H4 (cell line): ENCODE data around the gene FAM20A. TPM values are rescaled to one million over a fixed set of nuclear protein-coding genes. Genes with fewer than 3 reads are reported as not detected.

Source experiments
- DNase-seq: peaks from one replicate; pipeline ENCODE4 v3.0.0-alpha.2; 2015; ENCODE audit warnings: low spot score
- total RNA-seq: library from RNA; depleted of rRNA; stranded (reverse); fragments of >200 nt; shearing (Covaris generic); gene quantifications from 2 replicates; pipeline ENCODE4 v1.2.3, GENCODE V29; 2014

Gene FAM20A
- total RNA-seq, 1 experiment from 2014 or later: not detected

GRCh38 chr17:68565661-68566441, 35.3 kb downstream of the FAM20A start:
- no peak for DNase-seq

- no peak for DNase-seq
Observed at GRCh38 chr17:68564415-68565111, 36.6 kb downstream of the FAM20A start.

- DNase-seq: no peak
Observed at GRCh38 chr17:68562736-68563135, 38.4 kb downstream of the FAM20A start.

GRCh38 chr17:68560966-68561720, 40.0 kb downstream of the FAM20A start:
- no peak for DNase-seq

DNA sequence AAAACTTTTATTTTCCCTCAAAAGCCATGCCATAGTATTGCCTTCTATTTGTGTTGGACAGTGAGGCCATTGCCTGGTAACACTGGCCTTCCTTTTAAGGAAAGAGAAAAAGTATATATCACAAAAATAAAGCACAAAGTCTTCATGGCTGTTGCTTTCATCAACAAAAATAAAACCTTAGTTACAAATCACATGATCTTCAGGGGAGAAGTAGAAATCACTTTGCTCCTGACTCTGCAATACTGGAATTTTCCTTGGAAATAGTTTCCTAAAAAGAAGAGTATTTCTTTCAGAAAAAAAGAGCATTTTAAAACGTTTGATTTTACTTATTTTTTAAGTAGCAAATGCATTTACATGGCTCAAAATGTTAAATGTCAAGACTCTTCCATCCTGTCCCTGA, 41.9 kb downstream of the FAM20A start:
- DNase-seq: no peak

DNA sequence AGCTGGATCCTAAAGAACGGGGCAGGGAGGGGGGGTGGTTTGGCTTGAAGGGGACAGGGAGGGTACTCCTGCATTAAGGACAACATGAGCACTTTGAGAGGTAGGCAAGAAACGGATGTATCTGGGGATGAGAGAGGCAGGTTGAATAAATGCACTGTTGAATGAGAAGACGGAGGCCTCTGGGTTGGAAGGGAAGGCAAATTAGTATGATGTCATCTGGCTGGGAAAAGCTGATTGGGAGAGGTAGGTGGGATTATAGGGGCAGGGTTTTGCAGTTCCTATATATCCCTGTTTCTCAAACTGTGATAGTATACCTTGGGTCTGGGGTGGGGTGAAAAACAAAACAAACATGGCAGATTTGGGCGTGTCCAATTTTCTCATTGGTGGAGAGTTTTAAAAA, 44.6 kb downstream of the FAM20A start:
- DNase-seq: no peak

DNA sequence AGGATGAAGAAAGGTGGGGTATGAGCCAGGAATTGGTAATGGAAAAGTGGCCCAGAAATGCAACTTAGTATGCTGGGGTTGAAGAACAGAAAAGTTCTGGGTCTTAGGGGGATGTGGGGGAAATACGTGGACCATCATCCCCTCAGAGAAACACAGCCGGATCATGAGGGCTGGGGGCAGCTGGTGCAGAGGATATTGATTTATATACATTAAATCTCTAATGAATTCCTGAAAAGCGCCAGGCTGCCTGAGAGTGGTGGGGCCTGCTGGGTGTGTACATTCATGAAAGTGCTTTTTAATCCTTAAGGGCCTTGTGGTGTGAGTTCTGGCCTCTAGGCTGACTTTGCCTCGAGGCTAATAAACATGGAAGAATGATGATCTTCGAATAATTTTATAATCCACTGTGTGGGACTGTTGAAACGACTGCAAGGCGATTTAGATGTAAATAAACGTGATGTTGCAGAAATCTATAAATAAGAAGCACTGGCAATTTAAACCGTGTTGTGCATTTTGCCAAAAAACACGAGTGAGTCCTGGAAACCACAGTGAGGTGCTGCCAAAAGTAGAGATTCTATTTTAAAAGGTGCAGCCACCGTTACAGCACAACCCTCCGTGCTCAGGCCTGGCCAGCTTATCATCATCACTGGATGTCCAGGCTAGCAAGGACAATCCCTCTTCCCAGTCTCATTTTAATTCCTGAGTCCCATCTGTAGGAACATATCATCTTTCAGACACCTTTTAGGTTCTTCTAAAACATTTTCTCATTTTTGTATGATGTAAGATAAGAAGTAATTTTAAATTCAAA, 56.9 kb downstream of the FAM20A start:
- DNase-seq: no peak

DNA sequence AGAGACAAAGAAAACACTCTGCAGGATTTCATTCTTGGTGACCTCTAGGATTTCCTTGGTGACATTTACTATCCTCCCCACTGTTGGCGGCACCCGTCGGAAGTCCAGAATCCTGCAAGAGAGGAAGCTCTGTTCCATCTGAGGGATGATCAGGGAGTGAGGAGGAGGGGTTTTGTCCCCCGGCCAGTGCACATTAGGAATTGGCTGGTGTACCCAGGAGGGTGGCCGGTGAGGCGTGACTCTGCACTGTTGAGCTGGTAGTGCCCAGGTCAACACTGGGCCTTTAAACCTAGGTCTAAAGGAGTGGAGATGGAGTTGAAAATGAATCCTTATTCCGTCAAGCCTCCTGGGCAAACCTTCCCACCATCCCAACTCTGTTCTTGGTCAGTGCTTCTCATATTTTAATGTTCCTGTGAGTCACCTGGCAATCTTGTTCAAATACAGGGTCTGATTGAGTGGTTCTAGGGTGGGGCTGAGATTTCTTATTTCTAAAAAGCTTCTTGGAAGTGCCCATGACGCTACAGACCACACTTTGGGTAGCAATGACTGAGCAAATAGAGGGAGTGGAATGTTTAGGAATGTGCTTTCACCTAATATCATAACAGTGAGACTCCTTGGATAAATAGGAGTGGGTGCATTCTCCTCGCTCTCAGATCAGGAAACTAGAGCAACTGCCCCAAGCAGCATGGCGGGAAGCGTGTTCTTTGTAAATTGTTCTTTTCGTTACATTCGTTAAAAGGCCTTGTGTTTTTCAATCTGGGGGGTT, 58.3 kb downstream of the FAM20A start:
- no peak for DNase-seq

- DNase-seq: no peak
Observed at GRCh38 chr17:68541816-68542215, 59.4 kb downstream of the FAM20A start.

- no peak for DNase-seq
Observed at GRCh38 chr17:68540981-68541380, 60.2 kb downstream of the FAM20A start.

GRCh38 chr17:68539548-68540467, 61.4 kb downstream of the FAM20A start:
- DNase-seq: no peak

DNA sequence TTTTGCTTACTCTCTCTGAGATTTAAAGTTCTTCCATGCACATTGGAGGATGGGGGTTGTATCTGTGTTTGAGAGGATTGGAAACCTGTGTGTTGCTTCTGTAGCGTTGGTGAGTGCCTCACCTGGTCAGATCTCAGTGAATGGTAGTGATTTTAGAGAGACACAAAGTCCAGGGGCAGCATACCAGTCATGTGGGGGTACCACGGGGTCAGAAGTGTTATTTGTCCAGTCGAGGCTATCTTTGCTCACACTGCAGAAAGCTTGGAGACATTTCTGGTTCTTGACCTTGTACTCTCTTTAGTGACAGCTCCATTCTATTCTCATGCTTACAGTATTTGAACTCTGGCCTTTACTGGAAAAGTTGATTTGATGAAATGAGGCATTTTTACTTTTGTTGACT, 65.2 kb downstream of the FAM20A start:
- DNase-seq: no peak

DNA sequence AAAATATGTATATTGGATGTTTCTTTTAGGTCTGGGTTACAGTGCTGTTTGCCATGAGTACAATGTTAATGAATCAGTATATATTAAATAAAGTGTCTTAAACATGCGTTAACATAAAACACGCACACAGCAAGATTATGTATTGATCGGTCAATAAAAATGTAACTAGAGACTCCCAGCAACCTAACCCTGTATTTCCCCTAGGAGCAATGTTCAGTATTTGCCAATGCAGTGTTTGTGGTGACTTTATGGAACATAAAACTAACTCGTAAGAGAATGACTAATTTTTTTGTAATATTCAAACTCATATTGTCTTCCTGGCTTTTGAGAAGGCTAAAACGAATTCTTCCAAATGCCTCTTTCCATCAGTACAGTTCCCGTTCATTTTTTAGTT, 66.5 kb downstream of the FAM20A start:
- no peak for DNase-seq

DNA sequence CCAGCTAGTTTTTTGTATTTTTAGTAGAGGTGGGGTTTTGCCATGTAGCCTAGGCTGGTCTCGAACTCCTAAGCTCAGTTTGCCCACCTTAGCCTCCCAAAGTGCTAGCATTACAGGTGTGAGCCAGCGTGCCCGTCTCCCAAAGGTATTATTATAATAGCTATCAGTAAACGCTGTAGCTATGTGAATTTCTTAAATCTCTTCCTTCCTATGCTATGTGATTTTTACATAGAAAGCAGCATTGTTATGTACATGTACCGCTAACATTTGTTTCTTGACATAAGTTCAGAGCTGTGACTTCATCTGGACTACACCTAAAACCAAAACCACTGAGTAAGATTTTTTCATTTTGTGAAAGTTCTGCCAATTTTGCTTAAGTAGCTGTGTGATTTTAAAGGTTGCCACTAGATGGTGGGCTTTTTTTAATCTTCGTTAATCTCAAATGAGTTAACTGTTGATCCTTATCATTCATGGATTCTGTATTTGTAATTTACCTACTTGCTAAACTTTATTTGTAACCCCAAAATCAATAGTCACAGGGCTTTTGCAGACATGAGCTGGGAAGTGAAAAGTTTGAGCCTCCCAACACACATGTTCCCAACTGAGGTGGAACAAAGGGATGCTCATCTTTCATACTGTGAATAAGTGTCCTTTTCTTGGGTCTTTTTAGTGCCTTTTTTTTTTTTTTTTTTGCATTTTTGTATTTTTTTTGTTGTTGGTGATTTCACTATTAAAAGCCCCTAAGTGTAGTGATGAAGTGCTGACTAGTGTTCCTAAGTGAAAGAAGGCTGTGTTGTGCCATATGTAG, 67.1 kb downstream of the FAM20A start:
- DNase-seq: no peak

- no peak for DNase-seq
Observed at GRCh38 chr17:68532826-68533225, 68.3 kb downstream of the FAM20A start.

GRCh38 chr17:68531252-68531651, 69.9 kb downstream of the FAM20A start:
- no peak for DNase-seq

- no peak for DNase-seq
Observed at GRCh38 chr17:68527314-68527713, 73.9 kb downstream of the FAM20A start.

DNA sequence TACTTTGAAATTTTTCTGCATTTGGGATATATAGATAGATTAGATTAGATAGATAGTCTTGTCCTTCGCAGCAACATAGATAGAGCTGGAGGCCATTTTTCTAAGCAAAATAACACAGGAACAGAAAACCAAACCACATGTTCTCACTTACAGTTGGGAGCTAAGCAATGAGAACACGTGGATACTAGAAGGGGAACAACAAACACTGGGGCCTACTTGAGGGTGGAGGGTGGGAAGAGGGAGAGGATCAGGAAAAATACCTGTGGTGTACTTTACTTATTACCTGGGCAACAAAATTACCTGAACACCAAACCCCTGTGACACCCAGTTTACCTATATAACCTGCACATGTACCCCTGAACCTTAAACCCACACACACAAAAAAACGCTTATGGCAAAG, 74.6 kb downstream of the FAM20A start:
- no peak for DNase-seq

DNA sequence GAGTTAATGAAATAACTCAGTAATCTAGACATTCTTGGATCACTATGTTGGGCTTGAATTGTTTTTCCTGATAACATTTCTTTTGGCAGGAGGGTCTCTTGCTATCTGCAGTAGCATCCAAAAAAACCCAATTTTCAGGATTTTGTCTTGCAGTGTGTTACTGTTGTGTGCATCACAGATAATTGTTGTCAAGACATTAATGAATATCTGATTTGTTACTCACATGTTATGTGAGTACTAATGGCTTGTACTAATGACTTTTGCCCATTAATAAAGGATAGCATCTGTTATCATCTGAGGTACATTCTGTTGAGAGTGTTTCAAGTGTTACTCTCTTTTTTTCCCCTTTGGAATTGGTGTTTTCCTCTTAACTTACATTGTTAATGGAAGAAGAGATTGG, 78.9 kb downstream of the FAM20A start:
- DNase-seq: no peak
